Choroid plexus epithelial cell (primary cell): ENCODE results near the gene PRMT9.

Source experiments
- DNase-seq: peaks from one replicate; pipeline ENCODE4 v3.0.0-alpha.2; 2010; ENCODE audit warnings: low read depth
- H3K4me3 ChIP-seq: 2 replicates; pipeline ENCODE4 v1.5.1; 2011; ENCODE audit warnings: low read depth, mild to moderate bottlenecking, control low read depth, low read length, moderate library complexity
- TF ChIP-seq, protein P1 (sequence below): conservative IDR thresholded peaks from 2 replicates; pipeline ENCODE4 v1.5.1; 2011; ENCODE audit warnings: low read depth, mild to moderate bottlenecking, control low read depth, inconsistent platforms, low read length, moderate library complexity

The PRMT9 gene

DNA sequence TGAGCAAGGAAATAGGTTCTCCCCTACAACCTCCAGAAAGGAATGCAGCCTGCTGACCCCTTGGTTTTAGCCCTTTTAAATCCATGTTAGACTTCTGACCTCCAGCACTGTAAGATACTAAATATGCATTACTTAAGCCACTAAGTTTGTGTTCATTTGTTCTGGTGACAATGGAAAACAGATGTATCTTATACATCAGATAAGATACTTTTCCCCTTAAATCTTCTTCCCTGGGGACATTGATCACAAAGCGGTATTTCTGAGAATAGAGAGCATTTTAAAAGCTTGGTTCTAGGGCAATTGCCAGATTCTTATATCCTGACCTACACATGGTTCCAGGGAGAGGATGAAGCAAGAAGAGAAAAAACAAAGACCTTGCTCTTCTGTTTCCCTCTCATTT lies 73.3 kb downstream of the PRMT9 start:
- TF ChIP-seq, protein P1, sequence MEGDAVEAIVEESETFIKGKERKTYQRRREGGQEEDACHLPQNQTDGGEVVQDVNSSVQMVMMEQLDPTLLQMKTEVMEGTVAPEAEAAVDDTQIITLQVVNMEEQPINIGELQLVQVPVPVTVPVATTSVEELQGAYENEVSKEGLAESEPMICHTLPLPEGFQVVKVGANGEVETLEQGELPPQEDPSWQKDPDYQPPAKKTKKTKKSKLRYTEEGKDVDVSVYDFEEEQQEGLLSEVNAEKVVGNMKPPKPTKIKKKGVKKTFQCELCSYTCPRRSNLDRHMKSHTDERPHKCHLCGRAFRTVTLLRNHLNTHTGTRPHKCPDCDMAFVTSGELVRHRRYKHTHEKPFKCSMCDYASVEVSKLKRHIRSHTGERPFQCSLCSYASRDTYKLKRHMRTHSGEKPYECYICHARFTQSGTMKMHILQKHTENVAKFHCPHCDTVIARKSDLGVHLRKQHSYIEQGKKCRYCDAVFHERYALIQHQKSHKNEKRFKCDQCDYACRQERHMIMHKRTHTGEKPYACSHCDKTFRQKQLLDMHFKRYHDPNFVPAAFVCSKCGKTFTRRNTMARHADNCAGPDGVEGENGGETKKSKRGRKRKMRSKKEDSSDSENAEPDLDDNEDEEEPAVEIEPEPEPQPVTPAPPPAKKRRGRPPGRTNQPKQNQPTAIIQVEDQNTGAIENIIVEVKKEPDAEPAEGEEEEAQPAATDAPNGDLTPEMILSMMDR, result no peak
- no peak overlapping the region for H3K4me3 ChIP-seq
- peak; percentile 17 for DNase-seq

DNA sequence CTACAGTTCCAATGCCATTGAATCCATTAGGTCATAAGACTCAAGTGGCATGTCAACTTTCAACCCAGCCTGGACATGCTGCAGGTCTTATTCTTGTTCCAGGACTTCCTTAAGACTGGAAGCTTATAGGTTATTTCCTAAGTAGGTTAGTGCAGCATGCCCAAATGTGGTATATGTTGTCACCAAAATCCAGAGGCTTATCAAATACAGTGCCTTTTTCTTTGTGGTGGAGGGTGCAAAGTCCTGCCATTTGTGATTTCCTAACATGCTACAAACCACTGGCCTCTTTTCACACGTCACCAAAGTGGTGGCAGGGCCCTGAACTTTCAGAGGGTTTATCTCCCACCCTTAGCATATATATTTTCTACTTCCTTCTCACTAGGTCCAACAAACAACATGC lies 76.5 kb downstream of the PRMT9 start:
- no peak for DNase-seq
- TF ChIP-seq, protein P1, result no peak
- no peak overlapping the region for H3K4me3 ChIP-seq

DNA sequence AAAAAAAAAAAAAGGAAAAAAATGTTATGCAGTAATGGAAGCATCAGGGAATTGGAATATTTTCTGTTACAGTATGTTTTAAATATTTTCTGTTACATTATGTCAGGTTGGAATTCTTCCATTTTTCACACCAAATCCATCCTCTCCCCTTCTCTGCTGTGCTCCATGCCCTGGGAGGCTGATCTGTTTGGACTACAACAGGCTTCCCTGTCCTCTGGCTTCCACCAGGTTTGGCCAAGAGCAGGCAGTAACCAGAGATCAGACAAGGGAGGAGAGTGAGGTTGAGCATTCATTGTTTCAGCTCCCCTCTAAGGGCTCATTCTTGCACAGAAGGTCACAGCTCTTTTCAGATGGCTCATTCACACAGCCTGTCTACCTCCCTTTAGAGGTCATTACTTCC lies 78.5 kb downstream of the PRMT9 start:
- TF ChIP-seq, protein P1, result no peak
- no peak for DNase-seq
- no peak overlapping the region for H3K4me3 ChIP-seq

DNA sequence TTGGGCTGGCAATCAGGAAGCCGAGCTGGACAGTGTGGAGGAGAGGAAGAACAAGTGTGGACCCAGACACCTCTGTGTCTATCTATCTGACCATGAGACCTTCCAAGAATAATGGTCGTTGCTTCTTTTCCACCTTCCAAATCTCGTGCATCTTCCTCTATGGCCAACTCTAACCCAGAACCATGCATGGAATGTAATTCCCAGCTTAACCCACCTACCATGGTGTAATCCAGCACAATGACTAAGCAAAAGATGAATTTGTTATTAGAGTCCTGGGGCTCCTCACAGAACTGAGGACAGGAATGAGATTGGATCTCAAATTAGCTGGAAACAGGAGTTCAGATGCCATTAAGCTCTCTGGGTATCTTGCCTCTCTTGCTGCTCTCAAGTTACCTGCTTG lies 84.2 kb downstream of the PRMT9 start:
- TF ChIP-seq, protein P1, result no peak
- DNase-seq, result peak; percentile 63
- H3K4me3 ChIP-seq, result no peak overlapping the region

DNA sequence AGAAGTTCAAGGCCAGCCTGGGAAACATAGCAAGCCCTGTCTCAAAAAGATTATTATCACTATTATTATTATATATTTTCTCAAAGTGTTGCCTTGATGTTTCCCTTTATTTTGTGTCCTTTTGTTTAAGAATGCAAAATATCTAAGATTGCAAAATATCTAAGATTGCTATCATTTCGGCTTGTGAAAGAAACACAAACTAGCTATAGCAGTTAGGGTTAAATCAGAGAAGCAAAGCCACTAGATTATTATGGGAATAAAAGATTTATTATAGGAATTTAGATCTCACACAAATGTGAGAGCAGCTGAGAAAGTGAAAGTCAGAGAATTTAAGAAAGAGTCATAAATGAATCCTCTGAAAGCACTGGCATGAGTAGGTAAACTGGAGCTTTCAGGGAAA lies 84.8 kb downstream of the PRMT9 start:
- no peak overlapping the region for H3K4me3 ChIP-seq
- no peak for DNase-seq
- TF ChIP-seq, protein P1, result no peak

DNA sequence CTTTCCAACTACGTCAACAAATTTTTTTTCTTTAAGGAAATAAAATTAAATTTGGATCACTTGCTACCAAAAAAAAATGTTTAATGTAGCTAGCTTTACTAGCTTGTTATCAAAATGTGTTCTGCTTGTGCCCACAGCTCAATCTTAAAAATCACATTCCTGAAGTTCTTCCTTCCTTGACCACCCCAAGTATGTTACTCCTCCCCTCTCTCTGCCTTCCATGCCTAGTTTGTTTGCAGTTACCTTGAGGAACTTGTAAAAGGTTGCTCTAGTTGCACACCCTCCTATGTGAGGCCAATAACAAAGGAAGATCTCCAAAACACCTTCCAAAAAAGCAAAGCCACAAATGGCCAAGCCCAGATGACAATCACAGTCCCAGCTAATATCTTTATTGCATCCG lies 86.4 kb downstream of the PRMT9 start:
- DNase-seq, result no peak
- TF ChIP-seq, protein P1, result no peak
- no peak overlapping the region for H3K4me3 ChIP-seq

DNA sequence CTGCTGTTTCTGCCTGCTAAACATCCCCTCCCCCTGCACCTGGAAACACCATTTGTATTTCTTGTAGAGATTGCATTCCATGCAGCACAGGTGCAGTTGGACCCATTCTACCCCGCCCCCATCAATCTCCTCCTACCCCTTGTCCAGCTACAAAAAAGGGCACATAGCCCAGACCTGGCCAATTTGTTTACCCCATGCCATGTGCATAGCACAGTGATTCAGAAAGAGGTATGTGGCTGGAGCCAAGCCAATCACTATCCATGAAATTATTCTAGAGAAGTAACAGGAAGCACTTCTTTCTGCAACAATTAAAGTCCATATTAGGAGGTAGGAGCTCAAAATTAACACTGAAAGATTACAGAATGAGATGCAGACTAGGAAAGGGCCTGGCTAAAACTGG lies 87.0 kb downstream of the PRMT9 start:
- TF ChIP-seq, protein P1, result no peak
- DNase-seq, result peak; percentile 86
- no peak overlapping the region for H3K4me3 ChIP-seq
